GM23248 (cell line): ENCODE results near the gene SLC8A1.

Experiments used
- EZH2 ChIP-seq: fragments of 200-600 bp; sonication (generic); IDR thresholded peaks from 2 replicates; pipeline ENCODE4 v1.6.1; 2018; ENCODE audit warnings: antibody characterized with exemption, mild to moderate bottlenecking; ENCODE audit not compliant: insufficient read depth, poor library complexity, severe bottlenecking
- EZH2phosphoT487 ChIP-seq: fragments of 200-600 bp; sonication (generic); IDR thresholded peaks from 2 replicates; pipeline ENCODE4 v1.6.1; 2018; ENCODE audit warnings: antibody characterized with exemption, moderate library complexity, mild to moderate bottlenecking, low read depth; ENCODE audit not compliant: insufficient read depth

DNA sequence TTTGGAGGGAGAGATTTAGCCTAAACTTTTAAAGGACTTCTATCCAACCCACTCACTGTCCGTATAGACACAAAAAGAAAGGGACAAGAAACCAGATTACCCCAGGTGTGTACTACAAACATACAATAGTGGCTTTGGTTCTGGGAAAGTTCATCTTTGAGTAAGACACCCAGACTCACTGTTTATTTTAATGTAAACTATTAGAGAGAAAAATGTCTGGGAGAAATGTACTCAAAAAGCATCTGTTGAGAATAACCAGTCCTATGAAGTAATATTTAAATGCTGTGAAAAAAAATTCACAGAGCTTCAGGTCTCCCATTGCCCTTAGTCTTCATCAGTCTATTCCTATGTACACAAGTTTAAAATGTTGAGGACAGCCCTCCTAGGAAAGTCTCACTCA, 107.5 kb downstream of the SLC8A1 start:
- TF ChIP-seq EZH2 (no peak), EZH2phosphoT487 (no peak)
